Hematopoietic multipotent progenitor cell treated with erythropoietin and hydrocortisone succinate and interleukin-3 and kit ligand, for 4 days (in vitro differentiated cells): ENCODE results near the gene PRTN3.
"Not testable (repeated sequence)": the region's sequence is repeated elsewhere in the genome, so short reads cannot be mapped to it uniquely, and the experiment has no call there.

Experiments
- DNase-seq: peaks from one replicate; pipeline ENCODE4 v3.0.0-alpha.2; 2015

Gene PRTN3

DNA sequence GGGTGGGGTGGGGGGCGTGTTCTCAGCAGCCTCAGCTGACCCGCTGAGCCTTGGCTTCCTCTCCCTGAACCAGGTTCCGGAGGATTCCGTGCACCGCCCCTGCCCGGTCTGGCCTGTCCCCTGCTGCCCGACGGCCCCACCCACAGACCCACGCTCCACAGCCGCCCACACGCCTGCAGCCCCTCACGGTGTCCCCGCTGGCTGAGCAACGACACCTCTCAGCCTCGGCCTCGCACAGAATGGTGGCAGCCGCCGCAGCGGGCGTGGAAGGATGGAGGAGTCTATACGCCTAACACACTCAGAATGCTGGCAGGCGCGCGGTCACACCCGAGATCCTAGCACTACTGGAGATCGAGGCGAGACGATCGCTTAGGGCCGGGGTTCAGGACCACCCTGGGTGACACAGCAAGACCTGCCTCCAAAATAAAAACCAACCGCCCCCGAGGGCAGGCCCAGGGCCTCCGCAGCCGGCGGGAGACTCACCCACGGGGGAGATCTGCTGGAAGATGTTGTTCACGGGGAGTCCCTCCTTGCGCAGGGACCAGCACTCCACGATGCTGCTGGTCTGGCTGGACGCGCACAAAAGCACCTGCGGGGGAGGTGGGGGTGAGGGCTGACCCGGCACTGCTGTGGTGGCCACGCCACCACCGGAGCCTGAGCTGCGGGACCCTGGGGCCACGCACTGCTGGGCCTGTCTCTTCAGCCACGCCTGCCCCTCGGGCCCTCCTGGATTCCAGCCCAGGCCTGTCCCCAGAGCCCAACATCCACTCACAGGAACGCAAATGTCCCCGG lies 43.8 kb downstream of the PRTN3 start:
- no peak for DNase-seq

DNA sequence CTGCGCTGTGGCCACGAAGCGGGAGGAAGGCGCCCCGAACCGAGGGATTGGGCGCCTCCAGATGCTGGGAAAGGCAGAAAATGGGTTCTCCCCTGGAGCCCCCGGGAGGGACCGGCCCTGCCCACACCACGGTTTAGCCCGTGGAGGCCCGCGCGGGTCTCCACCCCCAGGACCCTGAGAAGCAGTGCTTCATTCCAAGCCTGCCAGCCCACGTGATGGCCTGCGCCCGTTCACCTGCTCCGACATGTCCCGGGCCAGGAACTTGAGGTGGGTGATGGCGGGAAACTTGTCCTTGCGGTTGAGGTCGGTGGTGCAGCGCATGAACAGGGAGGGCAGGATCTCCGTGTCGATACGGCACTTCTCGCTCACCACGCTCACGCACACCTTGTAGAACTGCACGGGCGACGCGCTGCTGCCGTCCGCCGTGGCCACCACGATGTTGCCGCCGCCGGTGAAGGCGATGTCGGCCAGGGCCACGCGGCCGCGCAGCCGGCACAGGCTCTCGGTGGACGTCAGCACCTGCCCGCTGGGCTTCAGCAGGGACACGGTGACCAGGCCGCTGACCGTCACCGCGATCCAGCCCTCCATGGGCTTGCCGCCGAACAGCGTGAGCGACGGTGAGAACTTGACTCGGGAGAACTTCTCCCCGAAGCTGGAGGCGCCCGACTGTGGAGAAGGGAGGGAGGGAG lies 44.9 kb downstream of the PRTN3 start:
- no peak for DNase-seq

DNA sequence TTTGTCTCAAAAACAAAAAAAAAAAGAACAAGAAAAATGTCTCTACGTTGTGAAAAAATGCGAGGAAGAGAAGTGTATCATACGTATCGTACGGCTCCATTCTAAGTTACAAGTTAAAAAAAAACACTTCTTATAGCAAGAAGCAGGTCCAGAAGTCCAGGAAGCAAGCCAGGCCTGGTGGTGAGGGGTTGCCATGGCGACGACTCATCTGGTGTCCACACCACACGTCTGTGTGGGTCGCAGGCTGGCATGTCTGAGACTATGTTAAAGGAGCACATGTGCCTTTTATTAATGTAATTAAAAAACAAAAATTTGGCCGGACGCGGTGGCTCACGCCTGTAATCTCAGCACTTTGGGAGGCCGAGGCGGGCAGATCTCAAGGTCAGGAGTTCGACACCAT lies 46.3 kb downstream of the PRTN3 start:
- DNase-seq: peak; percentile 37

DNA sequence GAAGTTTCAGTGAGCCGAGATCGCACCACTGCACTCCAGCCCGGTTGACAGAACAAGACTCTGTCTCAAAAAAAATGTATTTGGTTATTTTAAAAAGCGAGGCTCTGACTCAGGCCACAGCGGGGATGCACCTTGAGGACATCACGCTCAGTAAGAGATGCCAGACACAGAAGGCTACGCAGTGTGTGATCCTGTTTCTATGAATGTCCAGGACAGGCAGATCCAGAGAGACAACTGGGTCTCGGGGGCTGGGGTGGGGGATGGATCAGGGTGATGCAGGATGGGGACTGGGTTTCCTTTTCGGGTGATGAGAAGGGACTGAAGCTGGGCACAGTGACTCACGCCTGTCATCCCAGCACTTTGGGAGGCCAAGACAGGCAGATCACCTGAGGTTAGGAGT lies 46.8 kb downstream of the PRTN3 start:
- DNase-seq: no peak

DNA sequence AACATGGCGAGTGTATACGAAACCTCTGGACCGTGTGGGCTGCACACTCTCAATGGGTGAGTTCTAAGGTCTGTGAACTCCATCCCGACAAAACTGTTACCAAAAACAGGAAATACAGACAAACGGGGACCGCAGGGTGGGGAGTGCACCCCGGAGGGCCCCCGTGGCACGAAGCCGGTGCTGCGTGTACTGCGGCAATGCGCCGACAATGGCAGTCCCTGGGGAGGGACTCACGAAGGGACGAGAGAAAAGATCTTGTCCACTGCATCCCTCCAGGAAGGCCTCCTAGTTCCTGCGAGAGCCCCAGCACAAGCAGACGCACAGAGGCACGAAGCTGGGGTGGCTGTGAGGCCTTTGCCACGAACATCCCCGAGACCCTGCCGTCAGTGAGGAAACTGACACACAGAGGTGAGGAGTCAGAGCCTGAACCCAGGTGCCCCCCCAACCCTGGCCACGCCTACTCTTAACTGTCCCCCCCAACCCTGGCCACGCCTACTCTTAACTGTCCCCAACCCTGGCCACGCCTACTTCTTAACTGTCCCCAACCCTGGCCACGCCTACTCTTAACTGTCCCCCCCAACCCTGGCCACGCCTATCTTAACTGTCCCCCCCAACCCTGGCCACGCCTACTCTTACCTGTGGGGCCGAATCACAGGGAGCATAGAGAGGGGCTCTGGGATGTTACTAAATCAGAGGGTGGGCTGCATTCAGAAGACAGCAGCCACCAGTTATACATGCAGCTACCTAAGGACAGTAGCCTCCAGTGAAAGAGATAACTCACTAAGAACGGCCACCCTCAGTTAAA lies 48.0 kb downstream of the PRTN3 start:
- DNase-seq: peak; percentile 72

DNA sequence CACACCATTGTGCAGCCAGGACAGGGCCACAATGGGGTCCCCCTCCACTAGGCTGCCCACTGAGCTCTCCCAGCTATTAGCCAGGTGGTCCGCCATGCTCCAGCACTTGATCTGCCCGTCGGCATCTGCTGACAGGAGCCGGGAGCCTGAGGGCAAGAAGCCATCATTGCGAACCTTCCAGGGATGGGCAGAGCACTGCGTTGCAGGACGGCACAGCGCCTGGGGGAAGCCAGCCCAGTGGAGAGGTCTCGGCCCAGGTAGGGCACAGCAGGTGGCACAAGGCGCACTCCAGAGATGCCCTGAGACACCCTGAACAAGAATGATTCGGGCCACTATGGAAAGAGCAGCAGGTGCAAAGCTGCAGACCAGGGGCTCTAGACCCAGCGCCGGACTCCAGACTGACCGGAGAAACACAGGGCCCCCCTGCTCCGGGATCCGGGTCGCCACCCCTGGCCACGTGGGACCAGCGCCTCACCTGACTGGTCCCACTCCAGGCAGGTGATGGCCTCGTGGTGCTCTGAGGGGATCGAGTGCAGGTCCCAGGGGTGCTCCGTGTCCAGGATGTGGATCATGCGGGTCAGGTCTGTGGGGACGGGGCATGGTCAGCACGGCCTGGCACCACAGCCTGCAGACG lies 49.0 kb downstream of the PRTN3 start:
- DNase-seq: no peak

DNA sequence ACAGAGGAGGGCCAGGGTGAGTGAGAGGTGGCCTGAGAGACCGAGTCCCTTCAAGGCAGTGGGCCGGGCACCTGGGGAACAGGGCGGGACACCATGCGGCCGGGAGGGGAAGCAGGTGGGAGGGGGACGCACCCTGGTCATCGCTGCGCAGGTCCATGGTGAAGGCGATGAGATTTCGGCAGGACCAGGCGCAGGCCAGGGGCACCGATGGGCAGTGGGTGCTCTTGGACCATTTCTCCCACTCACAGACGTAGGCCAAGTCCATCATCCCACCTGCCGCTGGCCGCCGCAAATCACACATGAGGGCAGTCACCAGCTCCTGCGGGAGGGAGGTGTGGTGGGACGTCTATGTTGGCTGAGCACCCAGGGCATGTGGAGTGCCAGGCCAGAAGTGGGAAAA lies 50.0 kb downstream of the PRTN3 start:
- DNase-seq: no peak

DNA sequence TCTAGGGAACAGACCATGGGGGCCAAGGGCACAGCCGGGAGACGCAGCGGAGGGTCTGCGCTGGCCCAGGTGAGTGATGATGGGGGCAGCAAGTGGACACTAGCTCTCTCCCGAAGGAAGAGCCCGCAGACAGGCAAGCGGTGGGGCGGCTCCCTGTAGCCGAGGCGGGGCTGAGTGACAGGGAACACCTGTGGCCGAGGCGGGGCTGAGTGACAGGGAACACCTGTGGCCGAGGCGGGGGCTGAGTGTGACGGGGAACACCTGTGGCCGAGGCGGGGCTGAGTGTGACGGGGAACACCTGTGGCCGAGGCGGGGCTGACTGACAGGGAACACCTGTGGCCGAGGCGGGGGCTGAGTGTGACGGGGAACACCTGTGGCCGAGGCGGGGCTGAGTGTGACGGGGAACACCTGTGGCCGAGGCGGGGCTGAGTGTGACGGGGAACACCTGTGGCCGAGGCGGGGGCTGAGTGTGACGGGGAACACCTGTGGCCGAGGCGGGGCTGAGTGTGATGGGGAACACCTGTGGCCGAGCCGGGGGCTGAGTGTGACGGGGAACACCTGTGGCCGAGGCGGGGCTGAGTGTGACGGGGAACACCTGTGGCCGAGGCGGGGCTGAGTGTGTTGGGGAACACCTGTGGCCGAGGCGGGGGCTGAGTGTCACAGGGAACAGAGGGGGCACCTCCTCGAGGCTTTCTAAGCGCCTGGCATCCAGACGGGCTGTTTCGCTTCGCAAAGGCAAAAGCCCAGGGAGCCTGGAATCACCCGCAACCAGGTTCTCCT lies 50.8 kb downstream of the PRTN3 start:
- DNase-seq: not testable (repeated sequence)

DNA sequence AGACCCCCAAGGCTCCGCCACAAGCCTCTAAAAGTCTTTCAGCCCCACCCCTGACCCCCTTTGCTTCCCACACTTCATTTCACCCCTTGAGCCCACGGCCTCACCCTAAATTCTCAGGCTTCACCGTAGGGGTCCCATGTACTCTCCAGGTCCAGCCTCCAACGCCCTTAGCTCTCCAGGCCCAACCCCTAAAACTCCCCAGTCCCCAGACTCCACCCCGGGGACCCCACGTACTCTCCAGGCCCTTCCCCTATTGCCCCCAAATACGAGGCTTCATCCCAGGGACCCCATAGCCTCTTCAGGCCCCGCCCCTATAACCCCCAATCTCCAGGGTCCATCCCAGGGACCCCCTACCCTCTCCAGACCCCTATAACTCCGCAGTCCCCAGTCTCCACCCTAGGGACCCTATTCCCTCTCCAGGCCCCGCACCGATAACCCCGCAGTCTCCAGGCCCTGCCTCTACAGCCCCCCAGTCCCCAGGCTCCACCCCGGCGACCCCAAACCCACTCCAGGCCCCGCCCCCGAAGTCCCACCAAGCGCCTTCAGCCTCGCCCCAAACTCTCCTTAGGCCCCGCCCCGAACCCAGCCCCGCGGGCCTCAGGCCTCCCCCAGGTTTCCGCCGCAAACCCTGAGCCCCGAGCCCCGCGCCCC lies 51.6 kb downstream of the PRTN3 start:
- DNase-seq: peak; percentile 61

DNA sequence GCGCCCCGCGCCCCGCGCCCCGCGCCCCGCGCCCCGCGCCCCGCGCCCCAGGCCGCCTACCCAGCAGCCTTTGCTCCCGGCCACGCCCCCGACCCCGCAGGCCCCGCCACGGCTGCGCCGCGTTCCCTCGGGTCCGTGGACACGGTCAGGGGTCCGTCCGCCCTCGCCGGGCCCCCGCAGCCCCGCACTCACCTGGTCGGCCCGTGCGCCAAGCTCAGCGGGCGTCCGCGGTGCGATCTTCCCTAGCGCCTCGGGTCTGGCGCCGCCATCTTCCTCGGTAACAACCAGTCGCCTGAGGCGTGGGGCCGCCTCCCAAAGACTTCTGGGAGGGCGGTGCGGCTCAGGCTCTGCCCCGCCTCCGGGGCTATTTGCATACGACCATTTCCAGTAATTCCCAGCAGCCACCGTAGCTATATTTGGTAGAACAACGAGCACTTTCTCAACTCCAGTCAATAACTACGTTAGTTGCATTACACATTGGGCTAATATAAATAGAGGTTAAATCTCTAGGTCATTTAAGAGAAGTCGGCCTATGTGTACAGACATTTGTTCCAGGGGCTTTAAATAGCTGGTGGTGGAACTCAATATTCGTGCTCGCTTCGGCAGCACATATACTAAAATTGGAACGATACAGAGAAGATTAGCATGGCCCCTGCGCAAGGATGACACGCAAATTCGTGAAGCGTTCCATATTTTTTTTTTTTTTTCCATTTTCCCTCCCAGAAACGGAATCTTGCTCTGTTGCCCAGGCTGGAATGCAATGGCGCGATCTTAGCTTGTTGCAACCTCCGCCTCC lies 52.3 kb downstream of the PRTN3 start, which contains the start of the genes MED16 and RNU6-9:
TSS of gene MED16 (minus strand) at position 294 of the 796 bp plus-strand sequence. CDS start 2,056 bp downstream, outside the sequence.
TSS of gene RNU6-9 (plus strand) at position 591 of the 796 bp plus-strand sequence.
- peak; percentile 98 for DNase-seq

DNA sequence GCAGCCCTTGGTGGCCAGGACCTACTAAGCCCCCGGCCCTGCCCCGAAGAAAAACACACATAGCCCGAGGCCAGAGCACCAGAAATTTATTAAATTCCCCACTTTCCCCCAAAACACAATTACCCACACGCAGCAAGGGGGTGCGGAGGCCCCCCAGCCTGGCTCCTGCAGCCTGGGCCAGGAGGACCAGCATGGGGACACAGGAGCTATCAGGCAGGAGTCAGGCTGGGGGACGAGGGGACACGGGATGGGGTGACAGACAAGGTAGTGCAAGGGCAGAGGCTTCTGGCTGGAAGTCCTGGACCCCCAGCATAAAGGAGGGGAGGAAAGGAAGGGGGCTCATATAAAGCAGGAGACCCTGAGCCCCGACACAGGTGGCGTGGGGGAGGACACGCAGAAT lies 55.6 kb downstream of the PRTN3 start:
- DNase-seq: no peak

DNA sequence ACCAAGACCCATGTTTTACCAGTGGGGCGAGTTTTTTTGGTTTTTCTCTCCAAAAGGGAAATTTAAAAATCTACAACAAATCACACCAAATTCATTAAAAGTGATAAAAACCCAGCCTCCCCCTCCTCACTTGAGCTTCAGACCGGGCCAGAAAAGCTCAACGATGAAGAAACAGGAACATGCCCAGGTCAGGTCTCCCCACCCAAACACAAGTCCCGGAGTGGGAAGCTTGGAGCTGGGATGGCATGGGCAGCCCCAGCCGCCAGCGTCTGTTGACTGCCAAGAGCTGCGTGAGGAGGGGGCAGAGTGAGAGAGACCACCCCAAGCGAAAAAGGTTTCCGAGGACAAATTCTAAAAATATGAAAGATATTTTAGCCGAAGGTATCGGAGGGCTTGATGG lies 56.2 kb downstream of the PRTN3 start:
- no peak for DNase-seq

DNA sequence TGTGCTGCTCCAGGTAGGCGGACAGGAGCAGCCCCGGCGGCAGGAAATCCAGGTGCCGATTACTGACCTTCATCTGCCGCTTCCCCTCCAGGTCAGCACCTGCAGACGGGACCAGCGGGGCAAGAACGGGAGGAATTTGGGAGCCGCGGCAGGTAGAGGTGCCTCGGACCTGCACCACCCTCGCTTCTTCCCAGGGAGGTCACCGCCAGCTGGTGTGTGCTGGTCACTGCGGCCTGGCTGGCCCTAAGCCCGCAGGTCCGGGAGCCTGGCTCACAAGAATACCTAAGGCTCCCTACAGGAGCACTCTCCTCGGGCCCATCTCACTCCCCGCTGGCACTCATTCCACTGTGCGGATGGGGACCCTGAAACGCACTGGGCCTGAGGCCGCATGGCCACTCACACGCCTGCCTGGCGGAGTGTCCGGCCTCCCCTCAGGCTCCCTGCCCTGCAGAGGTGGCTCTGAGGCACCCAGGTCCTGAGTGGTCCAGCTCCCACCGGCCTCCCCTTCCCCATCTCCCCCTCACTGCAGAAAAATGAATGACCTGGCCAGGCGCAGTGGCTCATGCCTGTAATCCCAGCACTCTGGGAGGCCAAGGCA lies 56.7 kb downstream of the PRTN3 start:
- DNase-seq: no peak
